Activated naive CD8-positive, alpha-beta T cell treated with anti-CD3 and anti-CD28 coated beads, Interleukin-2, amount 10 ng/mL, durations not matched to agents 7 days and 5 days (primary cell): Measurements from ENCODE around the gene USH2A. TPM values are rescaled to one million over a fixed set of nuclear protein-coding genes. Genes with fewer than 3 reads are reported as not detected.

Source experiments
- ATAC-seq: fragments of 150-1000 bp; cut with Tn5 transposase; one replicate; pipeline ENCODE4 v1.10.0; 2021; ENCODE audit warnings: low read depth, moderate library complexity
- POLR2A ChIA-PET: fragments of 350-600 bp; sonication (Branson Sonifier 250); formaldehyde crosslinking; loops from one replicate; lab custom pipeline; 2021; ENCODE audit warnings: antibody characterized with exemption; lab: Charles Lee
- DNase-seq: peaks from one replicate; pipeline ENCODE4 v3.0.0; 2021
- H3K27ac Mint-ChIP-seq: one replicate; pipeline ENCODE4 v1.8.0; 2022; ENCODE audit warnings: mild to moderate bottlenecking, mixed read lengths
- H3K27me3 Mint-ChIP-seq: one replicate; pipeline ENCODE4 v1.8.0; 2022; ENCODE audit warnings: mild to moderate bottlenecking, moderate library complexity, mixed read lengths
- H3K36me3 Mint-ChIP-seq: one replicate; pipeline ENCODE4 v1.8.0; 2021; ENCODE audit warnings: mild to moderate bottlenecking, mixed read lengths
- H3K4me1 Mint-ChIP-seq: one replicate; pipeline ENCODE4 v1.8.0; 2021; ENCODE audit warnings: mixed read lengths
- H3K4me3 Mint-ChIP-seq: one replicate; pipeline ENCODE4 v1.8.0; 2022; ENCODE audit warnings: mild to moderate bottlenecking, moderate library complexity, mixed read lengths
- H3K9me3 Mint-ChIP-seq: one replicate; pipeline ENCODE4 v1.8.0; 2021; ENCODE audit warnings: mixed read lengths
- total RNA-seq, 2 experiments: library from RNA; stranded (reverse); gene quantifications; one replicate each; pipeline ENCODE4 v1.2.3, GENCODE V29; 2021

USH2A gene
- total RNA-seq, 2 experiments from 2014 or later = not detected

DNA sequence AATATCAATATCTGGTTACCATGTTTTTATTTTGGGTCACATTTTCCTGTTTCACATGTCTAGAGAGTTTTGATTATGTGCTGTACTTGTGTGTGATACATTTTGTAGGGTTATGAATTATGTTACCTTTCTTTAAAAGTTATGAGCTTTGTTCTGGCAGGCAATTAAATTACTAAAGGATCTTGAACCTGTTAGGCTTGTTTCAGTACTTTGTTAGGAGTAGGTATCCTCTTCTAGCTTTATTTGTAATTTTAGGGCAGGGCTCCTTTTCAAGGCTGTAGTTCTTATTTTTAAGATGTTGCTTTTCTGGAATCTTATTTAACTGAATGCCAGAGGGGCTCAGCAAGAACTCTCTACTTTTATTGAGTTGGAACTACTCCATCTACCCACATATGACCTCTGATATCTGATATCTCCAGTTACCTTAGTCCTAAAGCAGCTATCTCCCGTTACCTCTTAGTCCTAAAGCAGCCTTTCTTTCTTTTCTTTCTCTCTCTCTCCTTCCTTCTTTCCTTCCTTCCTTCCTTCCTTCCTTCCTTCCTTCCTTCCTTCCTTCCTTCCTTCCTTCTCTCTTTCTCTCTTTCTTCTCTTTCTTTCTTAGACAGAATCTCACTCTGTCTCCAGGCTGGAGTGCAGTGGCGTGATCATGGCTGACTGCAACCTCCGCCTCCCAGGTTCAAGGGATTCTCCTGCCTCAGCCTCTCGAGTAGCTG lies 832.3 kb downstream of the USH2A start:
- ATAC-seq (no peak), DNase-seq (no peak)
- no peak overlapping the region for H3K4me3 Mint-ChIP-seq
- H3K27me3 Mint-ChIP-seq = no peaks in the 10 kb centered on the region
- peaks cover 6% of the 10 kb centered on the region for H3K4me1 Mint-ChIP-seq
- H3K27ac Mint-ChIP-seq = no peak overlapping the region
- POLR2A ChIA-PET = no interaction called here
- no peaks in the 10 kb centered on the region for H3K9me3 Mint-ChIP-seq
- H3K36me3 Mint-ChIP-seq = peaks cover 5% of the 10 kb centered on the region

DNA sequence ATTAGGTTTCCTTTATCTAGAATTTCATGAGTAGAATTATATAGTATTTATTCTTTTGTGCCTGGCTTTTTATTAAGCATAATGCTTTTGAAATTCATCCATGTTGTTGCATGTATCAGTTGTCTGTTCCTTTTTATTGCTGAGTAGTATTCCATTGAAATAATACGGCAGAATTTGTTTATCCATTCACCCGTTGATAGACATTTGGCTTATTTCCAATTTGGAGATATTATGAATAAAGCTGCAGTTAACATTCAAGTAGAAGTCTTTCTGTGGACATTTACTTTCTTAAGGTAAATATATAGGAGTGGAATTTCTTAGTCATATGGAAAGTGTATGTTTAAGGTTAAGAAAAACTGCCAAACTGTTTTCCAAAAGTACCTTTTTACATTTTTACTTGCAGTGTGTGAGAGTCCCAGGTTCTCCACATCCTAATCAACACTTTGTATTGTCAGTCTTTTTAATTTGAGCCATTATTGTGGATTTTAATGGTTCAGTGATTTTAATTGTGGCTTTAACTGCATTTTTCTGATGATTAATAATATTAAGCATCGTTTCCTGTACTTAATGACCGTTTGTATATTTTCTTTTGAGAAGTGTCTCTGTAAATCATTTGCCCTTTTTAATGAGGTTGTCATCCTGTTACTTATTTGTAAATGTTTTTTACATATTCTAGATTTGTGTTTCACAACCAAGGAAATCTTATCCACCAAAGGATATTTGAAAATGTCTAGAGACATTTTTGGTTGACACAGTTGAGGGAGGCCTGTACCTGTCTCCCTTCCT lies 833.4 kb downstream of the USH2A start:
- Mint-ChIP-seq H3K4me3 (no peak overlapping the region), H3K27ac (no peak overlapping the region), H3K36me3 (peaks cover 7% of the 10 kb centered on the region), H3K27me3 (no peaks in the 10 kb centered on the region), H3K9me3 (no peaks in the 10 kb centered on the region), H3K4me1 (peaks cover 6% of the 10 kb centered on the region)
- DNase-seq = no peak
- POLR2A ChIA-PET = no interaction called here
- ATAC-seq = no peak

GRCh38 chr1:215584389-215584788 lies 838.9 kb downstream of the USH2A start:
- peaks cover 3% of the 10 kb centered on the region for H3K9me3 Mint-ChIP-seq
- H3K27ac Mint-ChIP-seq = no peak overlapping the region
- POLR2A ChIA-PET = no interaction called here
- peaks cover 11% of the 10 kb centered on the region for H3K36me3 Mint-ChIP-seq
- H3K4me3 Mint-ChIP-seq = no peak overlapping the region
- H3K4me1 Mint-ChIP-seq = no peaks in the 10 kb centered on the region
- no peaks in the 10 kb centered on the region for H3K27me3 Mint-ChIP-seq
- no peak for DNase-seq
- ATAC-seq = no peak

DNA sequence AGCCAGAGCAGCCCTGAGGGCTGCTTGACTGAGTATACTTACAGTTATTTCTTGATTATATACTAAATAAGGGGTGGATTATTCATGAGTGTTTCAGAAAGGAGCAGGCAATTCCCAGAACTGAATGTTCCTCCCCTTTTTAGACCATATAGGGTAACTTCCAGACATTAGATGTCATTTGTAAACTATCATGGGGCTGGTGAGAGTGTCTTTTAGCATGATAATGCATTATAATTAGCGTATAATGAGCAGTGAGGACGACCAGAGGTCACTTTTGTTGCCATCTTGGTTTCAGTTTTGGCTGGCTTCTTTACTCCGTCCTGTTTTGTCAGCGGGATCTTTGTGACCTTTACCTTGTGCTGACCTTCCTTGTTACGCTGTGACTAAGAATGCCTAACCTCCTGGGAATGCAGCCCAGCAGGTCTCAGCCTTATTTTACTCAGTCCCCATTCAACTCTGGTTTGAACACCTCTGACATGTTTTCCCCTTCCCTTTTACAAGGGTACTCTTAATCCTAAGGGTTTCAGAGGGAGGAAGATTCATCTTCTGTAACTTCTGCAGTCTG lies 840.0 kb downstream of the USH2A start:
- no peaks in the 10 kb centered on the region for H3K4me1 Mint-ChIP-seq
- DNase-seq (no peak), ATAC-seq (no peak)
- POLR2A ChIA-PET = no interaction called here
- peaks cover 3% of the 10 kb centered on the region for H3K9me3 Mint-ChIP-seq
- H3K36me3 Mint-ChIP-seq = peaks cover 11% of the 10 kb centered on the region
- no peak overlapping the region for H3K4me3 Mint-ChIP-seq
- no peak overlapping the region for H3K27ac Mint-ChIP-seq
- no peaks in the 10 kb centered on the region for H3K27me3 Mint-ChIP-seq

DNA sequence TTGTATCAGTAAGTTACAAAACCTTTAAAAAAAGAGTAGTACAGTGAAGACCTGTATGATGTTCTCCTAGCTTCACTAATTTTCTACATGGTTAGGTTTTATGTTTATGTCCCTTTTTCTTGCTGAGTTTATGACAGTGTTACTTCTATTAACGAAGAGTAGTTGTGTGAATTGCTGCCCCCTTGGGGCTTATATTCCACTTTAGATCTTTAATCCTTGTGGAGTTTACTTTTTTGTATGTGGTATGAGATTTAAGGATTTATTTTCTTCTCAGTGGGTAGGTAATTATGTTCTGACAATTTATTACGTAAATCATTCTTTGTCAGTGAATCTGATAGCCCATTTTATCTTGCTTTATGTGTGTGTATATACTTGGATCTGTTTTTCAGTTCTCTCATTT lies 841.4 kb downstream of the USH2A start:
- POLR2A ChIA-PET = no interaction called here

More for the DNA sequence above, 841.4 kb downstream of the USH2A start:
- H3K9me3 Mint-ChIP-seq = peaks cover 3% of the 10 kb centered on the region
- H3K36me3 Mint-ChIP-seq = peaks cover 11% of the 10 kb centered on the region
- DNase-seq (no peak), ATAC-seq (no peak)
- no peak overlapping the region for H3K27ac Mint-ChIP-seq
- H3K27me3 Mint-ChIP-seq = no peaks in the 10 kb centered on the region
- H3K4me1 Mint-ChIP-seq = no peaks in the 10 kb centered on the region
- H3K4me3 Mint-ChIP-seq = no peak overlapping the region
